Medulla oblongata (tissue), 1 donor: ENCODE data around the gene APOA4.
"Not testable (repeated sequence)": the region's sequence is repeated elsewhere in the genome, so short reads cannot be mapped to it uniquely, and the experiment has no call there.

Experiments
- DNase-seq: peaks from one replicate; pipeline ENCODE4 v3.0.0-alpha.2; 2015; ENCODE audit errors: extremely low spot score

Gene APOA4

GRCh38 chr11:116849060-116849459, 26.0 kb upstream of the APOA4 start:
- no peak for DNase-seq

GRCh38 chr11:116847612-116848011, 24.5 kb upstream of the APOA4 start:
- no peak for DNase-seq

DNA sequence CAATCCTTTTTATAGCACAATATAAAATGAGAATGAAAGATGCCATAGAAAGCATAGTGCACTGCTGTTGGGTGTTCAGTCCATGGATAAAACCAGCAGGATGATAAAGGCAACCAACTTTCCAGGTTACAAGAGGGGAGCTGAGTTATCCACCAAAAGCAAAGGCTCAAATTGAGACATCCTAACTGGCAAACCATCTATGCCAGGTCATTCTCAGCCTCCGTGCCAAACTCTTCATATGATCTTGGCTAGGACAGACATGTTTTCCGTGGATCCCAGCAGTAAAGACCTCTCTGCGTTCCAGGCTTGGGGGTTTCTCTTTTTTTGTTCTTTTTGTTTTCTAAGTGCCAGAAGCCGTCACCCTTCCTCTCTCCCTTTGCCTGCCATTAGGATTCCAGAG, 21.6 kb upstream of the APOA4 start:
- no peak for DNase-seq

DNA sequence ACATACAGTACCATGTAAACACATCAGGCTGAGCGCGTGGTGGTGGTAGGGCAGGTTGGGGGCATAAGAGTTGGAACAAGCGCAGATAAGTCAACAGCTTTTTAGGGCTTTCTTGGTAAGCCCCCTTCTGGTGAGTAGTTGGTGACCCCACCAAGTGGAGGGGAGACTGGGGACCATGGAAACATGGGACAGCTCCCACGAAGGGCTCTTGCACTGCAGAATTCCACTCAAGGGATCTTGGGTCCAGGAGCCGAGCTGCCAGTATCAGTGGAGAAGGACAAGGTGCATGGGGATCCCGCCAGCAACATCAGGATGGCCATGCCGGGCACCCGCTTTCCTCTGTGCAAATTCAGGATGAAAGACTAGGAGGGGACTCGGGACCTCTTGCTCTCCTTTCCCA, 20.6 kb upstream of the APOA4 start:
- DNase-seq = no peak

- DNase-seq = no peak
These were observed 19.8 kb upstream of the APOA4 start for GRCh38 chr11:116842909-116843308.

- no peak for DNase-seq
These were observed 19.0 kb upstream of the APOA4 start for GRCh38 chr11:116842117-116842516.

- DNase-seq = no peak
These were observed 17.7 kb upstream of the APOA4 start for GRCh38 chr11:116840746-116841296.

- peak; percentile 52 for DNase-seq
These were observed 17.2 kb upstream of the APOA4 start for GRCh38 chr11:116840224-116840745.

- no peak for DNase-seq
These were observed 15.4 kb upstream of the APOA4 start for GRCh38 chr11:116838321-116839084.

GRCh38 chr11:116837231-116838091, 14.4 kb upstream of the APOA4 start, which contains the start of gene APOA1:
Gene APOA1 (minus strand): TSS chr11:116837622. CDS start chr11:116837387, 235 bp downstream.
- no peak for DNase-seq

- DNase-seq = no peak
These were observed 13.5 kb upstream of the APOA4 start for GRCh38 chr11:116836632-116836991.

- DNase-seq = peak; percentile 88
These were observed 12.9 kb upstream of the APOA4 start for GRCh38 chr11:116835791-116836631.

DNA sequence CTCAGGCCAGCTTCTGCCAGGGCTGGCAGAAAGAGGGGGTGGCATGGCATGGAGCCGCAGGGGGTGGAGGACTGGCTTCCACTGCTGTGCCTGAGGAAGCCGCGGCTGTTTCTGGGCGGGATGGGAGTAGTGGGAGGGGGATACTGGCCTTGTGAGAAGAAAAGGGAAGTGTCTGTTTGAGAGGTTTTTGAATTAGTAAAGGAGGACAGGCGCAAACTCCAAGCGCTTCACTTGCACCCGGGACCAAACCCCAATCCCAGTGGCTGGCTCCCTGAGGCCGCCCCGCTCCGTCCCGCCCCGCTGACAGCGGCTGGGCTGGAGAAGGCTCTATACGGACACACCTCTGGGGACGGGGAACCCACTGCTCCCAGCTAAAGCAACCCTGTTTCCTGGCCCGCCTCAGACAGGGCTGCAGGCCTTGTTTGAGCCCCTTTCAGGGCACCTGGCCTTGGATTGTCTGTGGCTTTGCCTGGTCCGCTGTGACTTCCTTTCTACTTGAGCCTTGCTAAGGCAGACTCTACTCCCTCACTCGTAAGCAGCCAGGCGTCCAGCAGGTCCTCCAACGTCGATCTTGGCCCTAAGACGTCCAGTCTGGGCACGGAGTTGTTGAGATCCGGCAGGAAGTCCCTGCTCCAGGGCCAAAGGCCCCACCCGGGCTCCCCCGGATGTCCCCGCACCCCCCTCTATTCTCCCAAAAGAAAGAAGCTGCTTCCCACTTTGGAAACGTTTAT, 12.1 kb upstream of the APOA4 start:
- peak; percentile 26 for DNase-seq

- DNase-seq = not testable (repeated sequence)
These were observed 11.5 kb upstream of the APOA4 start for GRCh38 chr11:116834535-116835041.

DNA sequence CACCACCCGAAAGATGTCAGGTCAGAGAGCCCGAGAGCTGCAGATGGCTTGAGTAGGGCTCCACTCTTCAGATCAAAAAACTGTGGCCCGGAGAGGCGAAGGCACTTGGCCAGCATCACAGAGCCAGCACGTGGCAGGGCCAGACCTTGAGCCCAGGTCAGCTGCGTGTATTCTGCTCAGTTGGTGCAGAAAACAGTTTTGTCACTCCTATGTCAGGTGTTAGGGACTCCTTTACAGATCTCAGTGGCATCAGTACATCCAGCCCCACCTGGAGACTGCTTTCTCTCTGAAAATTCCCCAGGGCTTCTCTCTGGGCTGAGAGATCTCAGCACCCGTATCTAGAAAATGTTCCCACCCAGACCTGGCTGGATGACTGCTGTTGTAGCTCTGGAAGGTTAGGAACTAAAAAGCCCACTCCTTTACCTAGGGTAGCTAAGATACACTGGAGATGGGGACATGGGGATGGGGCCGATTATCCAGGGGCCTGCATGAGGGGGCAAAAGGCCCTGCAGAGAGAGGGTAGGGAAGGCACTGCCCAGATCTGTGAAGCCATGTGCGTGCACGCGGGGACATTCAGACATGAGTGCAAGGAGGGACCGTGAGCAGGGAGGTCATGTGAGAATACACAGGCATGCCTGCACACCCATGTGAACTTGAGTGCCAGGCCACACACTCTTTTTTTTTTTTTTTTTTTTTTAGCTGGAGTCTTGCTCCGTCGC, 10.9 kb upstream of the APOA4 start:
- DNase-seq = no peak

DNA sequence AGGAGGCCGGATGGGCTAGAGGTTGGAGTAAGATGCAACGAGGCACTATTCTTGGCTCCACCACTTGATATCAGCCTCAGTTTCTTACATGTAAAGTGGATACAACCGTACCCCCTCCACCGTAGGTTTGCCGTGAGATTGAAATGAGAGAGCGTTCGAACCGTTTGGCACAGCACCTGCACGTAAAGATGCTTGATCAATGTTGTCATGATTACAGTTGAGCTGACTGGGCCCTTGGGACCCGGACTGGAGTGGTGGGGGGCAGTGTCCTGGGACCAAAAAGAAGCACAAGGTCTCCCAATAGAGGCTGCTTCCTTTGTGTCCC, 10.3 kb upstream of the APOA4 start:
- no peak for DNase-seq

GRCh38 chr11:116832350-116833290, 9.5 kb upstream of the APOA4 start:
- no peak for DNase-seq

DNA sequence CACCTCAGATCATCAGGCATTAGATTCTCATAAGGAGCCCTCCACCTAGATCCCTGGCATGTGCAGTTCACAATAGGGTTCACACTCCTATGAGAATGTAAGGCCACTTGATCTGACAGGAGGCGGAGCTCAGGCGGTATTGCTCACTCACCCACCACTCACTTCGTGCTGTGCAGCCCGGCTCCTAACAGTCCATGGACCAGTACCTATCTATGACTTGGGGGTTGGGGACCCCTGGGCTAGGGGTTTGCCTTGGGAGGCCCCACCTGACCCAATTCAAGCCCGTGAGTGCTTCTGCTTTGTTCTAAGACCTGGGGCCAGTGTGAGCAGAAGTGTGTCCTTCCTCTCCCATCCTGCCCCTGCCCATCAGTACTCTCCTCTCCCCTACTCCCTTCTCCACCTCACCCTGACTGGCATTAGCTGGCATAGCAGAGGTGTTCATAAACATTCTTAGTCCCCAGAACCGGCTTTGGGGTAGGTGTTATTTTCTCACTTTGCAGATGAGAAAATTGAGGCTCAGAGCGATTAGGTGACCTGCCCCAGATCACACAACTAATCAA, 8.8 kb upstream of the APOA4 start:
- DNase-seq = no peak
